HEK293 (cell line): ENCODE measurements around the gene ACSL5.
A peak's percentile ranks its signal among the peaks of the same experiment; 100 is the strongest.

Experiments
- CTCF ChIA-PET: fragments of 350-600 bp; formaldehyde crosslinking; extraction: SDS; loops from one replicate; lab custom pipeline; 2021; ENCODE audit warnings: antibody characterized with exemption; lab: Yijun Ruan, JAX
- POLR2A ChIA-PET: fragments of 300-600 bp; formaldehyde crosslinking; extraction: SDS; loops from one replicate; lab custom pipeline; 2020; ENCODE audit warnings: antibody characterized with exemption, inconsistent platforms; lab: Yijun Ruan, JAX
- H3K27ac ChIP-seq: fragments of 200-500 bp; sonication (Bioruptor generic); 2 replicates; pipeline ENCODE4 v1.5.1; 2014; ENCODE audit warnings: low read depth, low read length, control low read depth, inconsistent platforms; ENCODE audit errors: extremely low read depth
- H3K36me3 ChIP-seq, 2 experiments: fragments of 200-500 bp in 1 of 2; sonication (Bioruptor generic) in 1 of 2; 1 replicate in 1 of 2; 2 replicates in 1 of 2; pipeline ENCODE4 v1.5.1; 2014 to 2017; ENCODE audit warnings: inconsistent platforms in 2 of 2, low read length in 2 of 2; ENCODE audit not compliant: control insufficient read depth in 2 of 2, insufficient read depth in 1 of 2
- H3K4me1 ChIP-seq: fragments of 200-500 bp; sonication (Bioruptor generic); 2 replicates; pipeline ENCODE4 v1.5.1; 2014; ENCODE audit warnings: mild to moderate bottlenecking, low read length, inconsistent platforms; ENCODE audit not compliant: control insufficient read depth, insufficient read depth
- H3K4me3 ChIP-seq: 2 replicates; pipeline ENCODE4 v1.5.1; 2011; ENCODE audit warnings: low read depth, mild to moderate bottlenecking, control low read depth, low read length, moderate library complexity
- H3K9me3 ChIP-seq: fragments of 200-500 bp; sonication (Bioruptor generic); 2 replicates; pipeline ENCODE4 v1.5.1; 2014; ENCODE audit warnings: low read depth, low read length, inconsistent platforms; ENCODE audit not compliant: control insufficient read depth, insufficient read depth
- GLIS2 ChIP-seq: fragments of 450-650 bp; formaldehyde crosslinking; IDR thresholded peaks from 2 replicates; pipeline ENCODE4 v1.5.1; 2016; ENCODE audit warnings: missing biosample characterization, missing genetic modification characterization
- PRDM1 ChIP-seq: fragments of 450-650 bp; formaldehyde crosslinking; IDR thresholded peaks from 2 replicates; pipeline ENCODE4; 2016; ENCODE audit warnings: missing biosample characterization, missing genetic modification characterization
- PRDM4 ChIP-seq: fragments of 450-650 bp; formaldehyde crosslinking; IDR thresholded peaks from 2 replicates; pipeline ENCODE4 v1.5.1; 2017; ENCODE audit warnings: missing biosample characterization, missing genetic modification characterization
- REST ChIP-seq: fragments of 450-650 bp; formaldehyde crosslinking; IDR thresholded peaks from 2 replicates; pipeline ENCODE4 v1.5.1; 2016; ENCODE audit warnings: missing biosample characterization, missing genetic modification characterization
- SP2 ChIP-seq: fragments of 450-650 bp; formaldehyde crosslinking; IDR thresholded peaks from 2 replicates; pipeline ENCODE4 v1.5.1; 2016; ENCODE audit warnings: missing biosample characterization, missing genetic modification characterization
- WT1 ChIP-seq: fragments of 450-650 bp; formaldehyde crosslinking; IDR thresholded peaks from 2 replicates; pipeline ENCODE4 v1.5.1; 2016; ENCODE audit warnings: missing biosample characterization, missing genetic modification characterization
- ZBTB20 ChIP-seq: fragments of 450-650 bp; formaldehyde crosslinking; IDR thresholded peaks from 2 replicates; pipeline ENCODE4 v1.5.1; 2016; ENCODE audit warnings: missing biosample characterization, missing genetic modification characterization
- ZBTB21 ChIP-seq: fragments of 450-650 bp; formaldehyde crosslinking; IDR thresholded peaks from 2 replicates; pipeline ENCODE4 v1.5.1; 2017; ENCODE audit warnings: missing biosample characterization, missing genetic modification characterization
- ZNF132 ChIP-seq: fragments of 450-650 bp; formaldehyde crosslinking; IDR thresholded peaks from 2 replicates; pipeline ENCODE4 v1.5.1; 2017; ENCODE audit warnings: missing biosample characterization, missing genetic modification characterization, borderline replicate concordance
- ZNF214 ChIP-seq: fragments of 450-650 bp; formaldehyde crosslinking; IDR thresholded peaks from 2 replicates; pipeline ENCODE4 v1.5.1; 2017; ENCODE audit warnings: missing biosample characterization, mild to moderate bottlenecking, missing genetic modification characterization, borderline replicate concordance
- ZNF280C ChIP-seq: fragments of 450-650 bp; formaldehyde crosslinking; IDR thresholded peaks from 2 replicates; pipeline ENCODE4 v1.5.1; 2016; ENCODE audit warnings: missing biosample characterization, missing genetic modification characterization
- ZNF48 ChIP-seq: fragments of 450-650 bp; formaldehyde crosslinking; IDR thresholded peaks from 2 replicates; pipeline ENCODE4 v1.5.1; 2016; ENCODE audit warnings: missing biosample characterization, missing genetic modification characterization
- ZNF521 ChIP-seq: fragments of 450-650 bp; formaldehyde crosslinking; IDR thresholded peaks from 2 replicates; pipeline ENCODE4 v1.5.1; 2017; ENCODE audit warnings: missing biosample characterization, mild to moderate bottlenecking, missing genetic modification characterization
- ZNF621 ChIP-seq: fragments of 450-650 bp; formaldehyde crosslinking; IDR thresholded peaks from 2 replicates; pipeline ENCODE4 v1.5.1; 2017; ENCODE audit warnings: missing biosample characterization, missing genetic modification characterization
- ZNF677 ChIP-seq: fragments of 450-650 bp; IDR thresholded peaks from 2 replicates; pipeline ENCODE4 v1.5.0; 2018; ENCODE audit warnings: missing biosample characterization, mild to moderate bottlenecking, missing genetic modification characterization, moderate library complexity

ACSL5 gene

GRCh38 chr10:112382515-112383235, 8.8 kb downstream of the ACSL5 start:
- TF ChIP-seq GLIS2, result no peak
- TF ChIP-seq ZNF280C (tag by site-specific recombination), result no peak
- TF ChIP-seq PRDM1 (tag by site-specific recombination), result no peak
- Histone ChIP-seq H3K4me1 (no peaks in the 10 kb centered on the region), H3K27ac (no peak overlapping the region), H3K36me3 (no peaks in the 10 kb centered on the region), H3K4me3 (no peak overlapping the region), H3K9me3 (no peaks in the 10 kb centered on the region)
- ChIA-PET CTCF (no interaction called here), POLR2A (no interaction called here)

- Histone ChIP-seq H3K9me3 (no peaks in the 10 kb centered on the region), H3K4me1 (no peaks in the 10 kb centered on the region), H3K36me3 (no peaks in the 10 kb centered on the region), H3K27ac (no peak overlapping the region), H3K4me3 (no peak overlapping the region)
- ChIA-PET POLR2A (no interaction called here), CTCF (interaction anchor here (0.5 kb wide), 1 partner anchor 262 kb away, joined by 3 read pairs; no protein-coding TSS in a partner anchor)
- TF ChIP-seq ZNF132 (tag by site-specific recombination), result no peak
- TF ChIP-seq ZBTB20 (tag by site-specific recombination), result peak; percentile 90
- 0 out of 2 replicates have a peak, but pooled peaks have one; percentile 29 for TF ChIP-seq REST
These were observed 9.4 kb downstream of the ACSL5 start for GRCh38 chr10:112383325-112383724.

GRCh38 chr10:112384141-112384540, 10.2 kb downstream of the ACSL5 start:
- ChIA-PET POLR2A (no interaction called here), CTCF (interaction anchor here (0.5 to 0.7 kb wide), 3 partner anchors 80 to 263 kb away, joined by 3 read pairs; no protein-coding TSS in a partner anchor)
- TF ChIP-seq ZNF48 (tag by site-specific recombination) (no peak), ZNF521 (no peak), WT1 (tag by site-specific recombination) (no peak), ZNF621 (tag by site-specific recombination) (no peak), PRDM4 (tag by site-specific recombination) (no peak), ZNF677 (tag by site-specific recombination) (no peak), ZBTB21 (no peak), SP2 (tag by site-specific recombination) (no peak), ZNF214 (tag by site-specific recombination) (no peak)

More at GRCh38 chr10:112384141-112384540, 10.2 kb downstream of the ACSL5 start:
- Histone ChIP-seq H3K4me1 (no peaks in the 10 kb centered on the region), H3K9me3 (no peaks in the 10 kb centered on the region), H3K27ac (no peak overlapping the region), H3K36me3 (no peaks in the 10 kb centered on the region), H3K4me3 (no peak overlapping the region)
